ENCODE data around the gene MLNR.

Gene MLNR

DNA sequence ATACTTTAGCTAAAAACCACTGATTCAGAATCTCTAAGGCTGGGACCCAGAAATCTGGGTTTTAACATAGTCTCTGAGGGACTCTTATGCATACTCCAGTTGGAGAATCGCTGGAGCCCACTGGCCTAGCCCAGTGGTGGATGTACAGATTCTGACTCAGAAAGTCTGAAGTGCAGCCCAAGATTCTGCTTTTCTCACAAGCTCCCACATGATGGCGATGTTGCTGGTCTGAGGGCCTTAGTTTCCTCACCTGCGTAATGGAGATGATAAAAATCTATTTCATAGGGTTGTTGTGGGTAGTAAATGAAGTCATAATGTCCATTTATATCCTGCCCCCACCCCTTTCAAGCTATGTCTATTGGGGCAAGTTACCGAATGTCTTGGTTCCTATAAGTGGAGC lies 19.9 kb downstream of the MLNR start:
- in situ Hi-C loops (cut with MboI; ENCODE audit: low pct_unique_long_range_greater_than_20kb, low sequenced_read_pairs, unreplicated experiment), result no loop called here
- TF ChIP-seq, protein P1, sequence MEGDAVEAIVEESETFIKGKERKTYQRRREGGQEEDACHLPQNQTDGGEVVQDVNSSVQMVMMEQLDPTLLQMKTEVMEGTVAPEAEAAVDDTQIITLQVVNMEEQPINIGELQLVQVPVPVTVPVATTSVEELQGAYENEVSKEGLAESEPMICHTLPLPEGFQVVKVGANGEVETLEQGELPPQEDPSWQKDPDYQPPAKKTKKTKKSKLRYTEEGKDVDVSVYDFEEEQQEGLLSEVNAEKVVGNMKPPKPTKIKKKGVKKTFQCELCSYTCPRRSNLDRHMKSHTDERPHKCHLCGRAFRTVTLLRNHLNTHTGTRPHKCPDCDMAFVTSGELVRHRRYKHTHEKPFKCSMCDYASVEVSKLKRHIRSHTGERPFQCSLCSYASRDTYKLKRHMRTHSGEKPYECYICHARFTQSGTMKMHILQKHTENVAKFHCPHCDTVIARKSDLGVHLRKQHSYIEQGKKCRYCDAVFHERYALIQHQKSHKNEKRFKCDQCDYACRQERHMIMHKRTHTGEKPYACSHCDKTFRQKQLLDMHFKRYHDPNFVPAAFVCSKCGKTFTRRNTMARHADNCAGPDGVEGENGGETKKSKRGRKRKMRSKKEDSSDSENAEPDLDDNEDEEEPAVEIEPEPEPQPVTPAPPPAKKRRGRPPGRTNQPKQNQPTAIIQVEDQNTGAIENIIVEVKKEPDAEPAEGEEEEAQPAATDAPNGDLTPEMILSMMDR (IDR thresholded peaks at IDR 0.05; ENCODE audit: extremely low read depth, insufficient read depth, missing control alignments), result peak; percentile 78
- DNase-seq (ENCODE audit: low spot score), result no peak

DNA sequence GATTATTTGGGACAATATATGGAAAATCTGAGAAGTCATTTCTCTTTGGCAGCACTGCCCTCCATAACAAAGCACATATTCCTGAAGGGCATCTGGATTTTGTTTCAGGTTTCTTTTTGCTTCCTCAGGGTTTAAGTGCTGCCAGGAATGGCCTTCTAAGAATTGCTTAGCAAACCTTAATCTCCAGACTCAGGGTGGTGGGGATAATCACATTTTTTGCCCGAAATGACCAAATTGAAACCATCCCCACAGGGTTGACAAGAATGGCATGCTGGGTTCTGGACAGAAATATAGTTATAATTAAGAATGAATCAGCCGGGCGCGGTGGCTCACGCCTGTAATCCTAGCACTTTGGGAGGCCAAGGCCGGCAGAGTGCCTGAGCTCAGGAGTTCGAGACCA lies 21.2 kb downstream of the MLNR start:
- in situ Hi-C loops (cut with MboI; ENCODE audit: low pct_unique_long_range_greater_than_20kb, low sequenced_read_pairs, unreplicated experiment), result no loop called here
- no peak for DNase-seq (ENCODE audit: low spot score)
- TF ChIP-seq, protein P1 (IDR thresholded peaks at IDR 0.05; ENCODE audit: extremely low read depth, insufficient read depth, missing control alignments), result no peak

DNA sequence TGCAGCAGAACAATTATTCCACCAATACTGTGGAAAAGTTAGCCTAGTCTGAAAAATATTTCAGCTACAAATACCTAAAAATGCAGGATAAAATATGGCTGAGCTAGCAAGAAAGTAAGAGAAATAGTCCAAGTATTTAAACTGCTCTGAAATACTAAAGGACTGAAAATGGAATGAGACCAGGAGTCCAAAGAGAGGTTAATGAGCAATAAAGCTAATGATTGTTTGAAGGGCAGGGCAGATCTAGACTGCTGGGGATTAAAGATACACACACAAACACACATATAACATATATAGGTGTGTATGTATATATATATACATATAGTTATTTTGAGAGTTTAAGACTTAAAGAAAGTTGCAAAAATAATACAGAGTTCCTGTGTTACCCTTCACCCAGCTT lies 25.0 kb downstream of the MLNR start:
- in situ Hi-C loops (cut with MboI; ENCODE audit: low pct_unique_long_range_greater_than_20kb, low sequenced_read_pairs, unreplicated experiment), result no loop called here
- TF ChIP-seq, protein P1 (IDR thresholded peaks at IDR 0.05; ENCODE audit: extremely low read depth, insufficient read depth, missing control alignments), result no peak

DNA sequence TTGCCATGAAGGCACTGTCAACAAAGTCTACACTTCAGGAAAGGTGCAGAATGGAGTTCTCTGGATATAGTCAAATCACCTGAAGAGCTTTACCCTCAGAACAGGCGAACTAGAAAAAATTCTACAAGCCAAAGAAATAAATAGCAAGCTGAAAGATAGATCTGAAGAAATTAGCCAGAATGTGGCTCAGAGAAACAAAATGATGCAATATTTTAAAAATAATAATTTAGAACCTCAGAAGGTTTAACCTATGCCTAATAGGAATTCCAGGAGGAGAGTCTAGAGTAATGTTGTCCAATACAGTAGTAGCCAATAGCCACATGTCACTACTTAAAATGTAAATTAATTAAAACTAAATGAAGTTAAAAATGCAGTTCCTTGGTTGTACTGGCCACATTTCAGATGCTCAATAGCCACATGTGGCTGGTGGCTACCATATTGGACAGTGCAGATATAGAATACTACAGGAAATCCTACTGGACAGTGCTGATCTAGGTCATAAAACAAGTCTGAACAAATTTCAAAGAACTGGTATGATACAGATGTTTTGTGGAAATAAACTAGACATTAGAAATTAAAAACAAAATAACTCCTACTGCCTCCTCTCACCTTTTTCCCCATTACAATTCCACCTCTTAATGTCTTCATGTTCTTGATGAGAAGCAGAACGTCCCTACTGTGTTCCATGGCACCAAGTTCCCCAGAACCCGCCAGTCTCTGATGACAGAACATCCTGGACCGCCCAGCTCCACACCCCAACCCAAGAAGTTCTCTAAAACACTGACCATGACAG lies 26.9 kb downstream of the MLNR start:
- in situ Hi-C loops (cut with MboI; ENCODE audit: low pct_unique_long_range_greater_than_20kb, low sequenced_read_pairs, unreplicated experiment), result no loop called here
- DNase-seq (ENCODE audit: low spot score), result no peak
- TF ChIP-seq, protein P1 (IDR thresholded peaks at IDR 0.05; ENCODE audit: extremely low read depth, insufficient read depth, missing control alignments), result no peak

More for the DNA sequence above, 25.0 kb downstream of the MLNR start:
- DNase-seq (ENCODE audit: low spot score), result no peak

DNA sequence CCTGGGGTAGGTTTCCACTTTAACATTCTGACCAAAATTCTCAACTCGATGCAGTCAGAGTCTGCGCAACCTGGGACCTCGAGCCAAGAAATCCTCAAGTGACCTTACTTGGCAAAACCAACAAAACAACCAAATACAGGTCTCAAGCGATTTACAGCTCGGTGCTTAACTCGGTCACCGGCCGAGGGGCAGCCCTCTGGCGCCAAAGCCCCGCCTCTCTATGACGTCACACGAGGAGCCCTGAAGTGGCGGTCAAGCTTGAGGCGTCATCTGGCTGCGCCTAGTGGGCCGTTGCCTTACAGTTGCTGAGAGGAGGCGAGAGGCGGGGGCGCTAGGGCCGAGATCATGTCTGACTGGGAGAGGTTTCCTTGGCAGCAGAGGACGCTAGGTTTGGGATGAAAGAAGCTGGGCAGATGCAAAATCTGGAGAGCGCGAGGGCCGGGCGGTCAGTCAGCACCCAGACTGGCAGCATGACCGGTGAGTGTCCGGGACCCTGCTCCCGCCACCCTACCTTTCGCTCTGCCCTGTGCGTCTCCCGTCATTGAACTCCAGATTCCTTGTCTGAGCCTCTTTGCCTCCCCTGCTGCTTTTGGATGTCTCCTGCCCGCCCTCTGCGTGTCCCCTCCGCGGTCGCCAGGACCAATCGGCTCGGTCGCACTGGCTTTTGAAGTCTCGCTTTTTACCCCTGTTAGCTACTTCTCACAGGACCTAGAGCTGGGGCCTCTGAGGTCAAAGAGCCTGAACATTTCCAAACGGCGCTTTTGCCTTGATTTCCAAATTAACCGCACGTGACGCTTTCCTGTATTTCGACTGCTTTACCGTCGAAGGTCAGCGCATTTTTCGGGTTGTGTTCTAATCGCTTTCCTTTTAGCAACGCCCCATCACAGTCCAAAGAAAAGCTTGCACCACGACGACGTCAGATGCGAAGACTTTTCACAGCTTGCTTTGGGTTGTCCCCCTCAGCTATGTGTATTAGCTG lies 27.8 kb downstream of the MLNR start, which contains the start of gene CDADC1:
CDADC1 (plus strand) TSS at position 283 of the 979 bp plus-strand sequence; CDS start at position 396, 113 bp downstream.
- peak; percentile 90 for DNase-seq (ENCODE audit: low spot score)
- in situ Hi-C loops (cut with MboI; ENCODE audit: low pct_unique_long_range_greater_than_20kb, low sequenced_read_pairs, unreplicated experiment), result no loop called here
- TF ChIP-seq, protein P1 (IDR thresholded peaks at IDR 0.05; ENCODE audit: extremely low read depth, insufficient read depth, missing control alignments), result peak; percentile 6

DNA sequence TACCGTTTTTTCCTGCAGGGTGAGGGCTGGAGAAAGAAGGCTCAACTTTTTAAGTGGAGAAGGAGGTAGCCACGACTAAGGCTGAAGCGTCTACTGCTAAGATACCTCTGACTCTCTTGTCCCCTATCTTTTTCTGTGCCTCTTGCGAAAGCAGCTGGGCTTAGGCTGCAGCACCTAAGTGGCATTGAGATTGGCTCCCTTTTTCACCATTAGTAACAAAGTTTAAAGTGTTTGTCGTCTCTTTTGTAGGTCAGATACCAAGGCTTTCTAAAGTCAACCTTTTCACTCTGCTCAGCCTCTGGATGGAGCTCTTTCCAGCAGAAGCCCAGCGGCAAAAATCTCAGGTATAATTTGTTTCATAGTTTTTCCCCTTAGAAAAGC lies 28.5 kb downstream of the MLNR start:
- in situ Hi-C loops (cut with MboI; ENCODE audit: low pct_unique_long_range_greater_than_20kb, low sequenced_read_pairs, unreplicated experiment), result no loop called here
- TF ChIP-seq, protein P1 (IDR thresholded peaks at IDR 0.05; ENCODE audit: extremely low read depth, insufficient read depth, missing control alignments), result no peak
- no peak for DNase-seq (ENCODE audit: low spot score)
